Esophagus muscularis mucosa (tissue), 4 donors: ENCODE results near the gene CMPK1.

Experiments used
- EP300 ChIP-seq: sonication (generic); formaldehyde crosslinking; IDR thresholded peaks from one replicate; pipeline ENCODE4 v1.6.1; 2017; ENCODE audit warnings: antibody characterized with exemption
- POLR2A ChIP-seq: fragments of 450-650 bp; IDR thresholded peaks from one replicate; pipeline ENCODE4 v1.6.1; 2017; ENCODE audit warnings: antibody characterized with exemption, moderate library complexity, mild to moderate bottlenecking, low read depth
- POLR2AphosphoS5 ChIP-seq, 2 donors: sonication (generic); formaldehyde crosslinking; IDR thresholded peaks; one replicate each; pipeline ENCODE4 v1.6.1; 2017; ENCODE audit warnings: antibody characterized with exemption in 2 of 2
- TF ChIP-seq, protein P1 (sequence below), 3 experiments: fragments of 200-600 bp in 2 of 3; fragments of 450-650 bp in 1 of 3; sonication (generic) in 2 of 3; IDR thresholded peaks; one replicate each; pipeline ENCODE4 v1.5.1; 2017 to 2019; ENCODE audit warnings: antibody characterized with exemption in 3 of 3, mild to moderate bottlenecking in 2 of 3, moderate library complexity in 1 of 3

DNA sequence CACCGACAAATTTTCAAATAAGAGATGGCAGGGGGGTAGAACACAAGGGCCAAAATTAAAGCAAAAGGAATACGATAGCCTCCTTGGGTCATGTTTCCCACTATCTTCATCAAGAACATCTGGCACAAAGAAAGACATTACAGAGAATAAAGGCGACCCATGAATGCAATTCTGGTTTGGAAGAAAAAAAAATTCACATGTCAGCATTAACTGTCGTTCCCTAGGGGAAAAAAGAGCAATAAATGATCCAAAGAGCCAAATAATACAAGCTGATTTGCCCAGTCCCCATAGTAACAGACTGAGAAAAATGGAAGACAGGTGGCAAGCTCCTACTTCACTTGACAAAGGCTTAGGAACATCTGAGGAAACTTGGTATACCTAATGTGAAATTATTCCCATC is 24.2 kb upstream of the CMPK1 start:
- TF ChIP-seq, protein P1, sequence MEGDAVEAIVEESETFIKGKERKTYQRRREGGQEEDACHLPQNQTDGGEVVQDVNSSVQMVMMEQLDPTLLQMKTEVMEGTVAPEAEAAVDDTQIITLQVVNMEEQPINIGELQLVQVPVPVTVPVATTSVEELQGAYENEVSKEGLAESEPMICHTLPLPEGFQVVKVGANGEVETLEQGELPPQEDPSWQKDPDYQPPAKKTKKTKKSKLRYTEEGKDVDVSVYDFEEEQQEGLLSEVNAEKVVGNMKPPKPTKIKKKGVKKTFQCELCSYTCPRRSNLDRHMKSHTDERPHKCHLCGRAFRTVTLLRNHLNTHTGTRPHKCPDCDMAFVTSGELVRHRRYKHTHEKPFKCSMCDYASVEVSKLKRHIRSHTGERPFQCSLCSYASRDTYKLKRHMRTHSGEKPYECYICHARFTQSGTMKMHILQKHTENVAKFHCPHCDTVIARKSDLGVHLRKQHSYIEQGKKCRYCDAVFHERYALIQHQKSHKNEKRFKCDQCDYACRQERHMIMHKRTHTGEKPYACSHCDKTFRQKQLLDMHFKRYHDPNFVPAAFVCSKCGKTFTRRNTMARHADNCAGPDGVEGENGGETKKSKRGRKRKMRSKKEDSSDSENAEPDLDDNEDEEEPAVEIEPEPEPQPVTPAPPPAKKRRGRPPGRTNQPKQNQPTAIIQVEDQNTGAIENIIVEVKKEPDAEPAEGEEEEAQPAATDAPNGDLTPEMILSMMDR (IDR thresholded peaks at IDR 0.05) = no peak
- TF ChIP-seq POLR2A (no peak), POLR2AphosphoS5 (IDR thresholded peaks at IDR 0.05) (no peak), EP300 (no peak)
